ENCODE data around the gene AFF3. TPM values are rescaled to one million over a fixed set of nuclear protein-coding genes. Genes with fewer than 3 reads are reported as not detected.
A peak's percentile ranks its signal among the peaks of the same experiment; 100 is the strongest.

AFF3 gene
- total and polyA plus RNA-seq, 12 donors, result 0.39 to 16.9 (median 7.0) TPM

GRCh38 chr2:99789849-99790248 is 352.5 kb downstream of the AFF3 start:
- intact Hi-C loops (cut with DNase I), result no loop called here
- WGBS, 2 donors, result 28 to 43% methylated on average over 1 of the region's 1 CpG

GRCh38 chr2:99787769-99788382 is 354.5 kb downstream of the AFF3 start:
- intact Hi-C loops (cut with DNase I), result no loop called here
- ATAC-seq, result no peak
- Histone ChIP-seq H3K27me3 (no peaks in the 10 kb centered on the region), H3K9me3 (no peaks in the 10 kb centered on the region), H3K4me3 (no peak overlapping the region), H3K4me1 (peaks cover 0 to 27% (median 10%) of the 10 kb centered on the region in 9 donors), H3K27ac (no peak overlapping the region), H3K36me3 (no peaks in the 10 kb centered on the region)
- 84 to 90% methylated on average over 5 of the region's 5 CpGs for WGBS, 2 donors
- DNase-seq, result no peak
- TF ChIP-seq CTCF (IDR thresholded peaks at IDR 0.05), result no peak

More at GRCh38 chr2:99789849-99790248, 352.5 kb downstream of the AFF3 start:
- no peak for DNase-seq
- ATAC-seq, result peak in 1 of 8 donors; percentile 11
- no peak overlapping the region for H3K27ac ChIP-seq
- peaks cover 0 to 17% (median 10%) of the 10 kb centered on the region in 9 donors for H3K4me1 ChIP-seq
- no peak overlapping the region for H3K4me3 ChIP-seq
- H3K9me3 ChIP-seq, result no peaks in the 10 kb centered on the region
- no peaks in the 10 kb centered on the region for H3K36me3 ChIP-seq
- no peak for TF ChIP-seq CTCF (IDR thresholded peaks at IDR 0.05)
- H3K27me3 ChIP-seq, result no peaks in the 10 kb centered on the region

- Histone ChIP-seq H3K4me1 (peaks cover 0 to 27% (median 10%) of the 10 kb centered on the region in 9 donors), H3K36me3 (no peaks in the 10 kb centered on the region), H3K4me3 (no peak overlapping the region), H3K9me3 (no peaks in the 10 kb centered on the region), H3K27ac (no peak overlapping the region), H3K27me3 (no peaks in the 10 kb centered on the region)
- no peak for ATAC-seq
- WGBS, 2 donors, result 91 to 92% methylated on average over 14 of the region's 14 CpGs
- intact Hi-C loops (cut with DNase I), result no loop called here
- no peak for TF ChIP-seq CTCF (IDR thresholded peaks at IDR 0.05)
- DNase-seq, result no peak
Measured at GRCh38 chr2:99786636-99787390, 355.6 kb downstream of the AFF3 start.

- ATAC-seq (no peak), DNase-seq (no peak)
- Histone ChIP-seq H3K4me1 (peaks cover 0 to 21% (median 5%) of the 10 kb centered on the region in 9 donors), H3K4me3 (no peak overlapping the region), H3K36me3 (no peaks in the 10 kb centered on the region), H3K27ac (peak overlapping the region in 1 of 10 donors; percentile 14), H3K27me3 (no peaks in the 10 kb centered on the region), H3K9me3 (no peaks in the 10 kb centered on the region)
- 89% methylated on average over 8 of the region's 8 CpGs for WGBS, 2 donors
- TF ChIP-seq CTCF (IDR thresholded peaks at IDR 0.05), result no peak
- intact Hi-C loops (cut with DNase I), result no loop called here
Measured at GRCh38 chr2:99784946-99785345, 357.4 kb downstream of the AFF3 start.
